ENCODE data around the gene CEP131. TPM values are rescaled to one million over a fixed set of nuclear protein-coding genes. Genes with fewer than 3 reads are reported as not detected.

Gene CEP131
- 1 to 10 TPM; 4.9 to 5.7 TPM for total RNA-seq
- long read RNA-seq, partial matches to known transcripts: 3 of 9 reads
- long read RNA-seq, other reads (novel, unspliced or antisense): 2 of 9 reads

DNA sequence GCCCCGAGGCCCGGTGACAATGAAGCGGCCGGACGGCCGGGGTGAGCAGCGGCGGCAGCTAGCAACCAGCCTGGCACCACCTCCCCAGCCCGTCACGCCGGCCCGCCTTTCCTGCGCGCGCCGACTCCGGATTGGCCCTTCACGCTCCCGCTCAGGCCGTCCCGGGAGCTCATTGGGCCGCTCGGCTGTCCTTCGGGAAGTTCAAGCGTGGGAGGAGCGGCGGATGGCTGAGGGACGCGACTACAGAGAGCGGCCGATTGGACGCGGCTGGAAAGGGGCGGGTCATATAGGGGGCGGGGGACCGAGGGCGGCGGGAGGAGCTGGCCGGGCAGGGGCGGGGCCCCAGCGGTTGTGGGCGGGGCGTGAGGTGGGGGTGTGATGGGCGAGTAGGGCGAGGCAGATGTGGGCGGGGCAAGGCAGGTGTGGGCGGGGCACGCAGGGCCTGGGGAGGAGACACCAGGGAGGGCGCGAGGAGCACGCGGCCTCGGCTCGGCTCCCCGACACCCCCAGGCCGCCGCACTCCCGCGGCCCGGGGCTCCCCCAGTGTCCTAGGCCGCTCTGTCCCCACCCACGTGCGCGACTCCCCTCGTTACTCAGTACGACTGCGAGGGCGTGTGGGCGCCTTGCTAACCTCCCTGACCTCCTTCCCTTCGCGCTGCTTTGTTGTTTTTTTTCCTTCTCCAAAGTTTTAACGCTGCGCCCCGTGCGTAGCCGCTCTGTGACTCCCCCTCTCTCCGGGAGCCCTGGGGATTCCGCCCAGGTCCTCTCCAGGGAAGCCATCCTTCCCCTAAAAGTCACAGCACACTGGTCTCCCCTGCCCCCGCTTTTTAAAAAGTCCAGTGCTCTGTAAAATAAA lies at the start of gene CEP131:
TSS of gene CEP131 (minus strand) at position 60 of the 856 bp plus-strand sequence. CDS start 2,909 bp downstream, outside the sequence.
- DNase-seq (peak; percentile 99), ATAC-seq (peak; percentile 99)
- intact Hi-C loops (cut with DNase I): no loop called here

DNA sequence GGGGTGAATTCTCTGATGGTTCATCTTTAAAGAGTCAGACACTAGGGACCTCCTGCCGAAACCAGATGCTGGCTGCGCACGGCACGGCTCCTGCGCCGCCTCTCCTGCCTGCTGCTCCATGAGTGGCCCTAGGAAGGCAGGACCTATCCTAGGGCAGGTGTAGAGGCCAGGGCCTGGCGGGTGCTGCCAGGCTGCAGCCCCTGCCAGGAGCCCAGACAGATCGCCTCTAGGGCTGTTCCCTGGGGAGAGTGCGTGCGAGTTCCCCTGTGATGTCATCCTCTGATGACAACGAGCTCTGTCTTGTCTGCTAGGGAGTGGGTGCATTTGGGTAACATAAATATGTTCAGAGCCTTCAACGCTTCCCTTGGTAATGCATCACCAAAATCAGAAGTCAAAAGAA lies 48.5 kb upstream of the CEP131 start:
- intact Hi-C loops (cut with DNase I): no loop called here
- ATAC-seq: peak in 1 of 2 donors; percentile 17
- no peak for DNase-seq

DNA sequence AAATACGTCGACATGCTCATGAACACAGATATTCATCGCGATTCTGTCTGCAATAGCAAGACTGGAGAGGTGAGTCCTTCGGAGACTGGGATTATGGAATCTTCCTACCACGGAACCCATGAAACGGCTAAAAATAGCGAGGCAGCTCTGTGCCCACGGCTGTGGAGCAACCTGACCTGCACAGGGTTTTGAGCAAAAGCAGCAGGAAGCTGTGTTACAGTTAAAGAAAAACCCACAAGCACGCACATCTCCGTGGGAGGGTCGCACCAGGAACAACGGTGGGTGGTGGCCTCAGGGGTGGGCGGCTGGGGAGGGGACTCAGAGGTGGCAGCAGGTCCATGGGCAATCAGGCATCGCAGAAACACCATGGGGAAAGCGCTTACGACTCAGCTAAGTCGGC lies 47.5 kb upstream of the CEP131 start:
- intact Hi-C loops (cut with DNase I): no loop called here
- no peak for ATAC-seq
- DNase-seq: no peak

DNA sequence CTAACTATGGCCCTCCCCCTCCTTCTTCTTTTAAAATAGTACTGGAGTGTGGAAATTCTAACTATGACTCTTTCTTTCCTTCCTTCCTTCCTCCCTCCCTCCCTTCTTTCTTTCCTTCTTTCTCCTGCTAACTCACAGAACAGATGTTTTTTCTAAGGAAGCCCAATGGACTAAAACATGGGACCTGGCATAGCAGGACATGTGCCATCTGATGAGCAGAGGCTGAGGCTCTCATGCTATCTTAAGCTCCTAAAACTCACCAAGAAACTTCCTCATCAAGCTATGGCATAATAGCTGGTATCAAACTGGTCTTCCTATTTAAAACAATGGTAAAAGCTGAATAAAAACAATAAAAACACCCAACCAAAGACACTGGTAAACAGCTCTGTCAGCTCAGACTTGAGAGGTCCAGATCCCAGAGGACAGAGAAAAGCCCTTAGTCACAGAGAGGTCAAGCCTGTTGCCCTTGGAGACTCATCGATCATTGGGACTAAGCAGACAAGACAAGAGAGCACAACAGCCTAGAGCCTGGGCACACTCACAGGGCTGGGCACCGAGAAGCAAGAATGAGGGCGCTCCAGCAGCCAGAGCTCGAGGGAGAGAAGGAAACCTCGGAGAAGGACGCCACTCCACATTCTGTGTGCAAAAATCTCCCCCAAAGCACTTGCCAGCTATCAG lies 44.8 kb upstream of the CEP131 start:
- no peak for ATAC-seq
- intact Hi-C loops (cut with DNase I): no loop called here
- DNase-seq: no peak

DNA sequence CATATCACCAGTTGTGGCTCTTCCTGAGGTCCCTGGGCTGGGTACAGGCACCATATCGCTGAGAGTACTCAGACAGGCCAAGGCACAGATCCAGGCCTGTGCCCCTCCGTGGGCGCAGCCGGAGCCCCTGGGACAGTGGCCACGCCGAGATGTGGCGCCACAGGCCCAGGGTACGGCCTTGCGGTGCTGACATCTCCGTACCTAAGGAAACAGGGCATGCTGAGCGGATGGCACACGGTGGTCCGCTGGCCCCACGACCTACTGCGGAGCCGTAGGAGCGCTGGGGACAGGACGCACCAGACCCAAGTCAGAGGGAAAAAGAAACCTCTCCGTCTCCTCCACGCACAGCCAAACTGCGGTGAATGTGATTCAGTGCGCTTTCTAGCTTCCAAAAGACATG lies 42.8 kb upstream of the CEP131 start:
- ATAC-seq (no peak), DNase-seq (no peak)
- intact Hi-C loops (cut with DNase I): no loop called here

DNA sequence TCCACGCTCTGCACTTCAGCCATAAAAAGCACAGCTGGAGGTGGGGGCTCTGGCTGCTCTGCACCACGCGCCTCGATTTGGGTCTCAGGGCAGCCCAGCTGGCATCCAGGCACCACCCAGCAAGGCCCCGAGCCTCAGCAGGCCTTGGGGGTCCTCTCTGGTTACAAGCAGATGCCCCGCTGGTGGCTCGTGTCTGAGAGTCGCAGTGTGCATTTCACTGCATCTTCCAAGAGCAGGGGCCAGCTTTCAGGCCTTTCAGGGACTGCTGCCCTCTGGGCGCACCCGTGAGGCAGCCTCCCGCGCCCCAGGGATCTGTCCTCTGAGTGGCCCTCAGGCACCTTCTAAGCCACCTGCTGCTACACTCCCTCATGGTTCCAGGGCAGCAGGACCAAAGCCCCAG lies 41.9 kb upstream of the CEP131 start:
- intact Hi-C loops (cut with DNase I): no loop called here
- DNase-seq (no peak), ATAC-seq (no peak)

DNA sequence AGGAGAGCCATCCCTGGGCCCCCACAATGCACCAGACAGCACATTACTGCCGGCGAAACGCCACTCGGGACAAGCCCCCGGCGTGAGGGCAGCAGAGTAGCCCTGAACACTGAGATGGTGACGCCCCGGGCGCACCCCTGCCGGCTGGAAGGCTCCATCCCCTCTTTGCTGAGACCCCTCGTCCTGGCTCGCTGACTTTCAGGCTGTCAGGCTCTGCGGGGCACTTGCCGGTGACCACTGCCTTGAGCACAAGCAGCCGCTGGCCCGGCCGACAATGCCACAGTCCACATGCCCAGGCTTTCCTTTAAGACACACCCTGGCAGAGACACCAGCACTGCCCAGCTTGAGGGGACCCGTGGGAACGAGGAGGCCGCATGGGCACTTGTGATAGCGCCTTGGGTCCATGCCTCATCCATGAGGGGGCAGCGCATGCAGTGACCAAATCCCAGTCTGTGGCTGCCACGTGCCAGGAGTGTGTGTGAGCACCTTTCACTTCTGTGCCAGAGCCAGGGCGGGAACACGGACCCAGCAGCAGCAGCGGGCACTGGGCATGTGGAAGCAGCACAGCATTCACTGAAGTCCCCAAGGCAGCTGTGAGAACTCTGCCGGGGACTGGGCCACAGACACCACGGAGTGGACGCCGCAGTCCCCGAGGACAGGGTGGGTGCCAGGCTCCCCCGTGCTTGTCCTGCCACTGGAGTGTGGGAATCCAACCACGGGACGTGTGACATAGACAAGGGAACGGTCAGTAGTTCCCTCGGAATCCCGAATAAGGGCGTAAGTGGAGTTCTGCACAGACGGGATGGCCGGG lies 40.8 kb upstream of the CEP131 start:
- no peak for ATAC-seq
- DNase-seq: no peak
- intact Hi-C loops (cut with DNase I): no loop called here

DNA sequence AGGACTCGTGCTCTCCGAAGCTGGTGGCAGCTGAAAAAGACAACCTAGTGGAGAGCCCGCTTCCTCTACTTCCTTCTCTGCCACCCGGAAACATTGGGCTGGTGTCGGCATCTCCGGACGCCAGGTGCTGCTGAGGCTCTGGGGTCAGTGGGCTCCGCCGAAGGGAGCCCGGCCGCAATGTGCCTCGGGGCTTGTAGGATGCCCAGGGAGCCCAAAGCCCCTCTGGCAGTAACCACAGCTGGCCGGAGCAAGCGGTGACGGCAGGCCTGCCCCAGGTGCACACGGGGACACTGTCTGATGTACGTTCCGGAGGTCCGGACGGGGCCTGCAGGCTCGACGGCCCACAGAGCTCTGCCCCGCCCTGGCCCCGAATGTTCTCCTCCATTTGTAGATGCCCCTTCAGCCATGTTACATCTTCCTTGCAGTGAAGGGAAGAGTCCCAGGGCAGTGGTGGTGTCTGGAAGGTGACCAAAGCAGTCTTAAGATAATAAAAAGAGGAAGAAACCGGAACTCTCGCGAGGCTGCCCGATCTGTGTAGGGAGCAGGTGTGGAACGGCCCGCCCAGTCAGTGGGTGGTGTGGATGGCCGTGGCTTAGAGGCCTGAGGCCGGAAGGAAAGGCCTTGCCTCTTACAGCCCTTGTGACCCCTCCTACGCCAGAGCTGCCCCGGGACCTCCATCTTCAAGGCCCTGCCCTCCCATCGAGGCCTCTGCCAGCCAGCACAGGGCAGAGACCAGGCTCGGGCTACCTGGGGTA lies 39.0 kb upstream of the CEP131 start:
- intact Hi-C loops (cut with DNase I): no loop called here
- ATAC-seq: no peak
- no peak for DNase-seq

DNA sequence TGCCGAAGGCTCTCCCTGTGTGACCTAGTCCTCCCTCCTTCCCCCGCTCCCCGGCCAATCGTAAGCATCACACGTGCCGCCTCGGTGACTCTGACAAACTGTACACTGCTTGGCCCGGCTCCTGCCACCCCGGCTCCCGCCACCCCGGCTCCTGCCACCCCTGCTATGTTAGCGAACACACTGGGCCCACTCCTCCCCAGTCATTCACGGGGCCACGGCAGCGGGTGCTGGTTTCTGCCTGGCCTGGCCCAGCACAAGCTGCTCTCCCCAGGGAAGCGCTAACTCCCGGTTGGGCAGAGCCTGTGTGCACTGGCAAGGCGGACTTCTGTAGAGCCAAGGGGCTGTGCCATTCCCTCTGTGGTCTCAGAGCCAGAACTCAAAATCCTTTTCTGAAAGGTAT lies 38.3 kb upstream of the CEP131 start:
- intact Hi-C loops (cut with DNase I): no loop called here
- no peak for DNase-seq
- ATAC-seq: no peak

DNA sequence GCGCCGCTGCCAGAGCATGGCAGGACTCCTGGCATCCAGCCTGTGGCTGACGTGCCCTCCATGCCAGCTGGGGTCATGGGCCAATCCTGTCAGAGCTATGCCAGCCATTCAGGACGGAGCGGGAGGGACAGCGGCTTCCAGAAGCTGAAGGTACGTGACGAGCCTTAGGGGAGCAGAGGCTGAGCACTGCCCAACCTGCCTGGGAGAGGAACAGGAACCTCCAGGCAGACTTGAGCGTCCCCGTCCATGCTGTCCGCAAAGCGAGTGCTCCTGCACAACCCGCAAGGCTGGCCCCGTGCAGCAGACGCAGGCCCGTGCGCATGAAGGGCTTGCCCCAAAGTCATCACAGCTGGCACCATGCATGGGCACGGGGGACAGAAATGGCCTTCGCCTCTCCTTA lies 37.9 kb upstream of the CEP131 start:
- intact Hi-C loops (cut with DNase I): no loop called here
- DNase-seq (no peak), ATAC-seq (no peak)

DNA sequence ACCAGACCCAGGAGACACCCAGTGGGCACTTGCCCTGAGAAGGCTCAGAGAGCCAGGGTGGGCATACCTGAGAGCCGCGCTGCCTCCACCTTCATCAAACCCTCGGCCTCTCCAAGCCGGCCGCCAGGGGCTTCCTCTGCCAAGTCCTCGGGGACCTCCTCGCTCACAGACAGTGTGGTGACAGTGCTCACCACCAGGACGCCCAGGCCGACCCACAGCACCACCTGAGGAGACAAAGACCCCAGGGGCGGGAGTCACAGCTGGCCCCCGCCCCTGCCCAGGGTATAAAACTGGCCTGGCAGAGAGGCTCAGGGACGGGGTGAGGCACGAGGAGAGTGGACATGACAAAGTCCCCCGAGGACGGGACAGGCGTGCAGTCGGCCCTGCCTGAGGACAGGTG lies 37.4 kb upstream of the CEP131 start:
- DNase-seq (no peak), ATAC-seq (no peak)
- intact Hi-C loops (cut with DNase I): no loop called here

DNA sequence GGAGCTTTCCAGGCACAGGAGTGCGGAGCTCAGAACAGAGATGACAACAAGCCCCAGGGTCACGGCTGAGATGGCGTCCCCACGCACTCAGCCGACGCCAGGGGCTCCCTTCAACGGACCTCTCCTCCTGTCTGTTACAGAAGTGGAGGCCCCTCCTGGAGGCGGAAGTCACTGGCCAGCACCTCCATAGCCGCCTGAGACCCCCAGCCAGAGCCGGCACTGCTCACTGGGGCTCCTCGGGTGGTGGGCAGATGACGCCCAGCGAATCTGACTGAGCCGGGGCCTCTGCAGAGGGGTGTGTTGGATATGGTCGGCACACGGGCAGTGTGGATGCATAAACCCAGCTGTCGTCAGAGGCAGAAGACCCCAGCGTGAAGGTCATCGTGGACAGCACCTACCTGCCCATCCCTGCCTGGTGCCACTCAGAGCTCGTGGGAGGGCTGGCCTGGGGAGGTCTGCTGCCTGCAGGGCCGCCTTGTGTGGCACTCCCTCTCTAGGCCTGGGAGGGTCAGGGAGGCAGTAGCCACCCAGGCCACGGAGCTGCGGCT lies 36.4 kb upstream of the CEP131 start:
- ATAC-seq (no peak), DNase-seq (no peak)
- intact Hi-C loops (cut with DNase I): loop anchor here in 1 of 2 donors (10.0 kb wide), 2 partner anchors 136 to 346 kb away; partner anchors contain the start of gene BAHCC1

DNA sequence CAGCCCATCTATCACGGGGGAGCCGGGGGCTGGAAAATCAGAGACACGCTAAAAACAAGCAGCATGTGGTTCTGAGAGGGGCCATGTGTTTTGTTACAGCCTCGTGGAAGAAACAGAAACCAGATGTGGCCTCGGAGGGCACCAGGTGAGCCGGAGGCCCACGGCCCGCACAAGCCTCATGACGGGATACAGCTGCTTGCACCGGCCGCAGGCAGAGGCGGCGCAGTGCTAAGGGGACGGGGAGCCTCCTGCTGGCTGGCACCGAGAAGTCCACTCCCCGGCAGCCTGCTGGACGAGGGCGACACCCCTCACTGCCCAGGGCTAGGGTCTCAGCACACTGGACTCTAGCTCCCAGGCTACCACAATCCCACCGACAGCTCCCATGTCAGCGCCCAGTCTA lies 35.5 kb upstream of the CEP131 start:
- intact Hi-C loops (cut with DNase I): loop anchor here in 1 of 2 donors (10.0 kb wide), 2 partner anchors 137 to 347 kb away; partner anchors contain the start of gene BAHCC1
- ATAC-seq (no peak), DNase-seq (no peak)

DNA sequence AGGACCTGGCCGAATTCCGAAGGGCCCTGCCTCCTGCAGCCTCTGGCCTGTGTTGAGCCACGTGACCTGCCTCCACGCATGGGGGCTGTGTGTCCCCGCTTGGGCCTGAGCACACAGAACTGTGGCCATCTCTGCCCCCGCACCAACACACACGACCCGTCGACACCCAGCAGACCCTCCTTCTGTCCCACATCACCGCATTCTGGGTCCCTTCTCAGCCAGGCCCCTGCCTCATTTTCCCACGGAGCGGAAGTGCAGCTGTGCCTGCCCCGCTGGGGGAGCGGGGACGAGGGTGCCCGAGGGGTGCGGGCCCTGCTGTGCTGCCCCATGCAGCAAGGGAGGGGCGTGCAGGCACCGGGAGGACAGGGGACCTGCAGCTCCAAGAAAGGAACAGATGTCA lies 34.8 kb upstream of the CEP131 start:
- no peak for DNase-seq
- ATAC-seq: no peak
- intact Hi-C loops (cut with DNase I): loop anchor here in 1 of 2 donors (10.0 kb wide), 2 partner anchors 137 to 347 kb away; partner anchors contain the start of gene BAHCC1

DNA sequence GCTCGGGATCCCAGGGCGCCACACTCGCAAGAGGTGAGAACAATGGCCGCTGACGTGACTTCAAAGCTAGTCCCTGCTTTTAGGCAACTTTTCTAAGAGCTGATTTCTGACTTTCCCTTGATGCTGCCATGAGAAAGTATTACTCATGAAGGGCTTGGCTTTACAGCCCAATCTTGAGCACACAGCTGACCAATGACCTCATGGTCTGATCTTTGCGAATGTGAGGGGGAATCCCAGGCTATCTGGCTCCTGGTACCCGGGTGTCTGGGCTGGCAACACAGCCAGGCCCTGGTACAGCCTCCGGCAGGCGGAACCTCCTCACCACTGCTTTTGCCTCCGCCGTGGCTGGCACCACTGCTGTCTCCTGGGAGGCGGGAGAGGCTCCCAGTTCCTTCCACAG lies 33.9 kb upstream of the CEP131 start:
- no peak for DNase-seq

DNA sequence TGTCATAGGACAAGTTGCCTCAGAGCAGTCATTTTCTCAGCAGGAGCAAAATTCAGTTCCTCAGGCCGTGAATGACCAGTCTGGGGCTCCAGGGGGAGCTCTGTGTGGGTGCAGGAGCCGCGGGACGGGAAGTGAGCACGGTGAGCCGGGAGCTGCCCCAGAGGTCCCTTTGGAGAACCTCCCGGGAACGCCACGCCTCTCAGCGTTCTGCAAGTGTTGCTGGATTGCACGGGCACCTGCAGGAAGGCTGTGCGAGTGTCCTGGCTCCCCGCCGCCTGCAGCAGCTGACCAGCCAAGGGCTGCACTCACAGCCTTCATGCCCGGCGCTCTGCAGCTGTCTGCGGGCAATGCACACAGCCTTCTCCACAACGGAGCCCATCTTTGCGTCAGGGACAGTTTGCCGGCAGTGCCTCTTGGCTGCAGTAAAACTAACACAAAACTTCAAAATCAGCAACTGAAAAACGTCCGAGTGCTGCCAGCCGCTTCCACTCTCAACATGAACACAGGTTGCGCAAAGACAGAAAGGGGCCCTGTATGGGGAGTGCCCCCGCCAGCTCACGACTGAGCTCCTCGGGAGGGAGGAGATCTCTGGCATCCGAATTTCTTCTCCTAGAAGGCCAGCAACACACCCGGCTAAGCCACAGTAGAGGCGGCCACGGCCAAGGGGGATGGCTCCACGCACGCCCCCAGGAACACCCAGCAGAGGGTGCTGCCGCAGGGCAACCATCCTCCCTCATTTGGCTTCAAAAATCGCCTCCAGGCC lies 32.4 kb upstream of the CEP131 start:
- DNase-seq (peak; percentile 87), ATAC-seq (peak; percentile 84 to 88)
- intact Hi-C loops (cut with DNase I): loop anchor here (5.0 to 10.0 kb wide), 3 partner anchors 140 to 350 kb away; partner anchors contain the start of gene BAHCC1 (in 1 of the 2)

More for the DNA sequence above, 33.9 kb upstream of the CEP131 start:
- peak in 1 of 2 donors; percentile 63 for ATAC-seq
- intact Hi-C loops (cut with DNase I): loop anchor here in 1 of 2 donors (10.0 kb wide), 2 partner anchors 138 to 348 kb away; partner anchors contain the start of gene BAHCC1

DNA sequence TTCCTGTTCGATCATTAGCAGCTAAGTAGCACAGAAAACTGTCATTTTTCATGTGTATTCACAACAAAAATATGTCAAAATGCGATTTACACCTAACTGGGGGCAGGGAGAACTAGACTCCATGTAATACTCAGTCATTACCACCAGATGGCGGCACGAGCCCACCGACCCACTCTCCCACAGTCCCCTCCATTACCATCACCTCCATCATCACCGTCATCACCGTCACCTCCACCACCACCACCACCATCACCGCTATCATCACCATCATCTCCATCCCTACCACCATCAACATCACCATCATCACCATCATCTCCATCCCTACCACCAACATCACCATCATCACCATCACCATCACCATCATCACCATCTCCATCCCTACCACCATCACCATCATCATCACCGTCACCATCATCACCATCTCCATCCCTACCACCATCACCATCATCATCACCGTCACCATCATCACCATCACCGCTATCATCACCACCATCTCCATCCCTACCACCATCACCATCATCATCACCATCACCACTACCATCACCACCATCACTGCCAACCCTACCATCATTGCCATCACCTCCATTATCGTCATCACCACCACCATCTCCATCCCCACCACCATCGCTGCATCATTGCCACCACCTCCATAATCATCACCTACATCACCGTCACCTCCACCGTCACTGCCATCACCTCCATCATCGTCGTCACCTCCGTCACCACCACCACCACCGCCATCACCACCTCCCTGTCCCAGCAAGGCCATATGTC lies 30.8 kb upstream of the CEP131 start:
- DNase-seq: no peak
- intact Hi-C loops (cut with DNase I): loop anchor here (1.0 to 10.0 kb wide), 5 partner anchors 141 to 351 kb away; partner anchors contain the start of gene BAHCC1 (in 1 of the 2)
- peak; percentile 20 to 22 for ATAC-seq
